GM18517 (cell line): Measurements from ENCODE around the gene FKBP9.
"Not testable (repeated sequence)": the region's sequence is repeated elsewhere in the genome, so short reads cannot be mapped to it uniquely, and the experiment has no call there.

ENCODE experiments used
- ATAC-seq: cut with Tn5 transposase; IDR thresholded peaks from one replicate; pipeline ENCODE4 v1.9.1; 2021; ENCODE audit warnings: mild to moderate bottlenecking, moderate library complexity; ENCODE audit not compliant: unreplicated experiment

FKBP9 gene

DNA sequence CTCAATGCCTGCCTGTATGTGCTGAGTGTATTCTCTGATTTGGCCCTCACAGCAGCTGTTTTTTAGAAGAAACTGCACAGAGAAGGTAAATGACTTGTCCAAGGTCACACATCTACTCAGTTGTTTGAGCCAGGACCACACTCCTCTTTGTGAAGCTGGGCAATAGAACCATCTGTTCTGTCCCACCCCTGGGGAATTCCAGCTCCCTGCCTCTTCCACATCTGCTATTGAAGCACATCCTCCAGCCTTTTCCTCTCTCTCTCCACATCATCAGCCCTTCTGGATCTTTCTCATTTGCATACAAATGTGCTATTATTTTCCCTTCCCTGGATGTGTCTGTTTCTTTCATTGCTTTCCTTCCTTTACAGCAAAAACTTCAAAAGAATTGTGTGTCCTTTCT, 45.9 kb downstream of the FKBP9 start:
- ATAC-seq: not testable (repeated sequence)

DNA sequence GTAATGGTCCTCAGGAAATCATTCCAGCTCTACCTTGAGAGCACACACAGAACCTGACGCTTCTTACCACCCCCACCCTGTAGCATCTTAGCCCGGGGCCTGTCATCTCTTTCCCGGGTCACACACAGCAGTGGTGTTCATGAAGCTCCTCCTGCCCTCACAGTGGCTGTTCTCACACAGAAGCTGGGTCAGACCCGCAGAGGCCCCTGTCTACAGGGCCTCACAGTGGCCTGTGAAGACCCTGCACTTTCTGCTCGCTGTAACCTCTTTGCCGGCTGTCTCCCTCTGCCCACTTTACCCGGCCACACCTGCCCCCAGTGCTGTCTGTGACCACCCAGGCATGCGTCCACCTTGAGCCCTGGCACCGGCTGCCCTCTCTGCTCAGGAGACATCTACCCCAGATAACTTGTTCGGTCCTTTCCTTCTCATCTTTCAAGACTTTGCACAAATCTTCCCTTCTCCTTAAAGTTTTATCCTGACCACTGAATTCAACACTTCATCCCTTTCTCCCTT, 46.9 kb downstream of the FKBP9 start:
- ATAC-seq: not testable (repeated sequence)

DNA sequence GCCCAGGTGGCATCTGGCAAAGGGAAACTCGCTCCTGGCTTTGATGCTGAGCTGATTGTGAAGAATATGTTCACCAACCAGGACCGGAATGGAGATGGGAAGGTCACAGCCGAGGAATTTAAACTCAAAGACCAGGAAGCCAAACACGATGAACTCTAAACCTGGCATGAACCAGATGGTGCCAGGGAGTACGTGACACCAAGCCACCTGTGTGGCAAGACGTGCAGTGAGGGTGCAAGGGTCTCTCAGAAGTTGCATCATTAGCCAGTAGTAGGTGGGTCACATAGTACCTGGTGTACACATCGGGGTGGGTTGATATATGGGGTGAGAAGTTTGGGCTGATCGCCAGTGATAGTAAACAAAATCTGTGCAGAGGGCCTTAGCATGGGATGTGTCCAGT, 48.0 kb downstream of the FKBP9 start:
- not testable (repeated sequence) for ATAC-seq

DNA sequence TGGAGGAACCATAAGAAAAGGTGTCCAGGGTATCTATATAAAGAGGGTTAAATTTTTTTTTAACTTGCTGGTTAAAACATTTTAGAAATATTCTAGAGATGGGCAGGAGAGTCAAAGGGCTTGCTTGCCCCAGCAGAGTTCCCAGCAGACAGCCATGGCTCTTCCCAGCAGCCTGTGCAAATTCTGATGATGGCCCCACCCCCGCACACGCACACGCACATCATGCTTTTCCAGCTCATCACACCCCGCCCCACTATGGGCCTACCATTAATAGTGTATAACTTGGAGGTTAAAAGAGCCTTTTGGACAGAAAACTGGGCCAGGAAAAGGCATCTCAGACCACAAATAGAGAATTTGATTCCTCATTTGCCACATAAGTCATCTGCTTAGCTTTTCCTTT, 48.5 kb downstream of the FKBP9 start:
- ATAC-seq: not testable (repeated sequence)

DNA sequence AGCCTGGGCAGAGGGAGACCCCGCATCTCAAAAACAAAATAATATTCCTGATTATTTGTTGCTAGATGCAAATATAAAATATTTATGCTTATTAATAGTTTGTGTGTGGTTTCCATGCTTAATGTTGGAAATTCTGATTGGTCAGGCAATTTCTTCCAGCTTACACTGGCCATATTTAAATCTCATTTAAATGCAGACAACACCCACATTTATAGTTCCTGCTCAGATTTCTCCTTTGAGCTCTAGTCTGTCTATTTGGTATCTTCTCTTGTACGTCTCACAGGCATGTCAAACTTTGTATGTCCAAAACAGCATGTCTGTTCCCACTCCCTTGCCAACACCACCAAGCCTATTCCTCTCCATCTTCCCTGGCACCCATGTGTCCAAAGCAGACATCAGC, 52.5 kb downstream of the FKBP9 start:
- ATAC-seq: no peak

DNA sequence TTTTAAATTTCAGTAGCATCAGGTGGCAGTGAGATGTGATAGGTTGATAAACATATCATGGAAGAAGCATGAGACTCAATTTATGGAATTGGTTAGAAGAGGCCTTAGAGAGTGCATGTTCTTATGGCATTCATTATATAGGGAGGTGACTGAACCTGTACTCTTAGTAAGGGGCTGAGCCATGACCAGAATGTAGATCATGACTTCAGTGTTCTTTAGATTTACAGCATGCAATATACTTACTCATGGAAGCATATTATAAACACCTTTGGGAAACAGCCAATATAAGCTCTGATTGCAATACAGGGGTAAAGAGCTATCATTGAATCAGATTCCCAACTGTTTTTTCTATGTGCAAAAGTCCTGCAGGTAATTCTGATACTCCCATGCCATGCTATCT, 55.1 kb downstream of the FKBP9 start:
- no peak for ATAC-seq

DNA sequence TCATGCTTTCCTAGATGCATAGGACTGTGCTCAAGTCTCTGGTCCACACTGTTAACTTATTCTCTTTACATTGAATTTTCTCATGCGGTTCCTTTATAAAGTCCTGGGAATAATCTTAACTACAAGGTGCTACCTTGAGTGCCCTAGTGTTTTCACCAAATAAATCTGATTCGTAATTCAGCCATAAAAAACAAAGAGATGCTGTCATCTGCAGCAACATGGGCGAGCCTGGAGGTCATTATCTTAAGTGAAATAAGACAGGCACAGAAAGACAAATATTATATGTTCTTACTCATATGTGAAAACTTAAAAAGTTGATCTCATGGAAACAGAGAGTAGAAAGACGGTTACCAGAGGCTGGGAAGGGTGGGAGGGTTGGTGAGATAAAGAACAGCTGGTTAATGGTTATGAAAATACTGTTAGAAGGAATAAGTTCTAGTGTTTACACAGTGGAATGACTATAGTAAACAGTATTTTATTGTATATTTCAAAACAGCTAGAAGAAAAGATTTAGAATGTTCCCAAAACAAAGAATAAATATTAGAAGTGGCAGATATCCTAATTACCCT, 67.0 kb downstream of the FKBP9 start:
- ATAC-seq: no peak

DNA sequence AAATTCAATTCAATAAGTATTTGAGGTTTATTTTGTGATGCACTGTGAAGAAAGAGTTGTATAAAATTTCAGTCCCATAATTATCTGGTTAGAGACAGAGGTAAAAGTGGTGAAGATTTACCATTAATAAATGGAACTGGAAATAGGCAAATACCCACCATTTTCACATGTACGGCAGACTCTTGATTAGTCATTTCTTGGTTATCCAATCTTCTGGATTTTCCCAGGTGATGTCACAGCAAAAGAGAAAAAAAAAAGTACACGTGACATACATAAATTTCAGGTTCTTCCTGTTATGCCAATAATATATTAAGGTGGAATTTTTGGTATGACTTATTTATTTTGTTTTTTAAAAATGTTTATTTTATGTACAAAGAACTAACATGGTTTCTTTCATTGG, 78.5 kb downstream of the FKBP9 start:
- no peak for ATAC-seq

DNA sequence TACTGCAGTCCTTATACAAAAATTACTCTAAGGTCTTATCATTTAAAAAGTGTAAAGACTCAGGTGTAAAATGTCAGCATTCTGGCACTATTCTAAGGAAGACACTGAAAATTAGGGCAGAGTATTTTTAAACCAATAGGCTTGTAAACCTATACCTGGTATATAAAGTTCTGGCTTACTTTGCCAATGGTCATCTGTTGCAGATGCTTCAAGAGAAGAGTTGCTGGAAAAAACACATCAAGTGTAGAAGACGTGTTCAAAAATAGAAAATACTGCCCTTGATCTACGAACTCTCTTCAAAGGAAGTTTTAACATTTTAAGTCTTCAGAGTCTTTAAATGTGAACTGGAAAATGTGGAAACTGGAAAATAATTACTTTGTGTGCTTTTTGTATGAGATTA, 81.4 kb downstream of the FKBP9 start:
- no peak for ATAC-seq

DNA sequence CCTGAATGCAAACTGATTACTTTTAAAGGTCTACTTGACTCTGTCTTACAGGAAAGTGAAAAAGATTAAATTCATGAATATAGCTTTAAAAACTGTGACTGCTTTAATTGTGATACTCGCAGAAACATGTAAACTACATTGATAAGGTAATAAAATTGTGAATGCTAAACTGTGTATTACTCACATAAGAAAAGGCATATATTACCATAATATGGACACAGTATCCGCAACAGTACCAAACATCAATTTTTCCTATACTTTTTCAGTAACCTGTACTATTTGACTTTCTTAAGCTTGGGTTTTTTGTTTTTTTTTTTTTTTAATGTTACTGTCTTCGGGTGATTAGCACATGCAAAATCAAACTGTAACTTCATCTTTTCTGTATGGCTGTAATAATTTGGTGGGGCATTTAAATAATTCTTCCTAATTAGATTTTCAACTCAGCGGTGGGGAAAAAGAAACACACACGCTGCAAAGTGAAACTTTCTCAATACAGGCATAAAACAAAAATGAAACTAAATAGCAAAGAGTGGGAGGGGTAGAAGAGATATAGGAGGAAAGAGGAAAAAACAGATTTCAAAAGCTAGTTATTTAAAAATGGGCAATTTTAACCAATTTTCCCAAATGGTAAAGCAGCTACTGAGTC, 82.1 kb downstream of the FKBP9 start:
- peak; percentile 44 for ATAC-seq

DNA sequence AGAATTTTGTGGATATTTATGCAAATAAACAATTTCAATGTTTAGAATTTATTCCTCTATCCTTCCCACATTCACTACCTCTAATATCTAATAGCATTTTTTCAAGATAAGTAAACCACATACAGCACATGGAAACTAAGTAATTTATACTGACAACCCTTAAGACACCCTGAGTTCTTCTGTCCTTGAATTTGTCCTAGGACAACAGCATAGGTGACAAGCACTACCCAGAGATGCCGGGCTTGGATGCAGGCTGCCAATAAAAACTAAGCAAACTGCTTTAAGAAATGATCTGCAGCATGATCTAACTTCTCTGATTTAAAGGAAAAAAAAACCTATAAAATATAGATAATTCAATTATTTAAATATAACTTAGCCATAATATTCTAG, 82.7 kb downstream of the FKBP9 start:
- no peak for ATAC-seq

DNA sequence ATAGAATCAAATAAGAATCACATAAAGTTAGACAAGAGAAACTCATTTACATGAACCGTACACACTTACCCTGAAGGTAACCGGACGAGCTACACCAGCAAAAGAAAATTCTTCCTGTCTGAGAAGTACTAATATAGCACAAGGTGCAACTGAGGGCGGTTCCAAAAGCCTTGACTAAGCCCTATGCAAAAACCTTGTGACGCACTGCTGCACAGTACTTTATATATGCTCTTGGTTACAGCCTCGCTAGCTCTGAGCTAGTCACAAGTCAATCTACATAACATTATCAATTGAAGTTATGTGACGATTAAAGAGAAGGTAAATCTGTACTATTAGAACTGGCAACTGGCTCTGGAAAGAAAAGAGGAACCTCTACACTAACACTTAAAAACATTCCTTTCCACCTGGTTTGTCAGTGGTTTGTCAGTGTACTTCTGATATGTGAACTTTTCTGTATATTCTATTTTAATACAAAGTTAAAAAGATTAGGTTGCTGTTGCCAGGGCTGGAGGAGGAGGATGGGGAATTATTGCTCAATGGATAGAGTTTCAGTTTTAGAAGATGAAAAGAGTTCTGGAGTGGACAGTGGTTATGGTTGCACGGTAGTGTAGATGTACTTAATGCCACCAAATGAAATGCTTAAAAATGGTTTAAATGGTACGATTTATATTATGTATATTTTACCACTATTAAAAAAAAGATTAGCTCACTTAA, 83.7 kb downstream of the FKBP9 start:
- peak; percentile 93 for ATAC-seq

DNA sequence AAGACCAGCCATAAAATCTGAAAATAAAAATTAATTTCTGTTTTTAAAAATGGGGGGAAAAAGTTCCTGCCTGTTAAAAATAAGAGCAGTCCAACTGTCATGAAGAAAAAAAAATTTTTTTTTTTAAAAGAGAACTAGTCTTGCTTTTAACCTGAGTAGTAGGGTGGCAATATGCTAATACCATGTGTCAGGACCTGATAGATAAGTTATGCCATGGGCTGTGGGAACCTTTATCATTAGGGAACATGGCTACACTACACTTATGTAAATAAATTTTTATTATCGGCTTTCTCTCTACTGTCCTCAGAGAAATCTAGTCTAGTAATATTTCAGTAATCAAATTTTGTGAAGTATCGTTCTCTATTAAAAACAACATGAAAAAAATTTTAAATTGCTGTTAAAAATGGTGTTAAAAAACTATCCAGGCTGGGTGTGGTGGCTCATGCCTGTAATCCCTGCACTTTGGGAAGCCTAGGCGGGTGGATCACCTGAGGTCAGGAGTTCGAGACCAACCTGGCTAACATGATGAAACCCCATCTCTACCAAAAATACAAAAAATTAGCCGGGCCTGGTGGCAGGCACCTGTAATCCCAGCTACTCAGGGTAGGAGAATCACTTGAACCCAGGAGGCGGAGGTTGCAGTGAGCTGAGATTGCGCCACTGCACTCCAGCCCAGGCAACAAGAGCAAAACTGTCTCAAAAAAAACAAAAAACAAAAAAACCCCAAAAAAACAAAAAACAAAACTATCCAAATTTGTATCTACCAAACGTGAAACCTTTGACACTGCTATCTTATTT, 84.6 kb downstream of the FKBP9 start:
- ATAC-seq: no peak

DNA sequence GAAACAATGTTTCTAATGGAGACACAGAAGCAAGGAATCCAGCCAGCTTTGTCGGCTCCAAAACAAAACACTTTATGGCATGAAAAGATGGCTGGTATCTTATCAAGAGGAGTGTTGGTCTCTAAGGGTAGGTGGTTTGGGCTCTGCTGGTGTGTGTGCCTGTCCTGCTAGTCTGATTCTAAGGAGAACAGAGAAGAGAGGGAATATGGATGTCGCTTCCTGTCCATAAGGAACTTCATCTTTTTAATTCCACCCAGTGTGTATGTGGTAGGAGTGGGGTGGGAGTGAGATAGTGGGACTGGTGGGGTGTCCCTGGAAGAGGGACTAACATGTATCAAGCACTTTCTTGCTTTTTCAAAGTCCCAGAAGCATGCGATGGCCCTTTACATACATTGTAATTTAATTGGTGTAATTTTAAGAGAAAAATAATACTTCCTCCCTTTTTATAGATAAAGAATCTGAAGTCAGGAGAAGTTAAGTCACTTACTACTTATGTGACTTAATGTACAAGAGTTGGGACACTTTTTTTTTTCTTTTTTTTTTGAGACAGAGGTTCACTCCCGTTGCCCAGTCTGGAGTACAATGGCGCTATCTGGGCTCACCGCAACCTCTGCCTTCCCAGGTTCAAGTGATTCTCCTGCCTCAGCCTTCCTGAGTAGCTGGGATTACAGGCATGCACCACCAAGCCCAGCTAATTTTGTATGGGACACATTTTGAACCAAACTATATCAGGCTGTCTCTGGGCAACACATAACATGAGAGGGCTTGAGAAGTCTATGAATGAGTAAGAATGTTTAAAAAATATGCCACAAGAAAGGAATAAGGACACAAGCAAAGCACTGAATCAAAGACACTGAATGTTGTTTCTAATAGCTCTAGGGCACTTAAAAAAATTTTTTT, 86.5 kb downstream of the FKBP9 start:
- no peak for ATAC-seq

DNA sequence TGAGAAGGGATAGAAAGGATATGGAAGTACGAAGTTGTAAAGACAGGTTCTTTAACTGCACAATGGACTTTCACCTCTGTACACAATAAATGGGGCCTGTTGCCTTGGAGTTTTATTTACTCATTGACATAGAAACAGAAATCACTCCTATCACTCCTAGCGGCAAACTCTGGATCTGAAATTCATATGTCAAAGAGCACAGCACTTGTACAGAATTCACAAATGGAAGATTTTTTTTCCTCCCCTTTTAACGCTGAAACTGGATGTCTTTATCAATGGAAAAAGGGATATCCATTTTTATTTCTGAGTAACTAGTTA, 87.1 kb downstream of the FKBP9 start:
- ATAC-seq: no peak

DNA sequence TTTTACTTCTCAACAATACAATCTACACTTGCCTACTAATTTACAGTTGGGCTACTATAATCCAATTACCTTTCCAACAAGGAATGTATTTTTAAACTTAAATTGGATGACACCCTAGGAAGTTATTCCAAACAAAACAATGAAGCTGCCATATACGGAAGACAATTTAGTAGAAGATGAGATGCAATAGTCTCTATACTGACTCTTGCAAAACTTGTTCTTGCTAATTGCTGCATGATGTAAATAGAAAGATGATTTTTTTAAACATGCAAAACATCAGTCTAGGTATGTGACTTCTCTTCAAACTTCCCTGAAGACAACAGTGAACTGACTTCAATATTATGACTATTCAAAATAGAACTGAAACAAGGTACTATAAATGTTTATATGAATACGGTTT, 87.7 kb downstream of the FKBP9 start:
- ATAC-seq: peak; percentile 40

DNA sequence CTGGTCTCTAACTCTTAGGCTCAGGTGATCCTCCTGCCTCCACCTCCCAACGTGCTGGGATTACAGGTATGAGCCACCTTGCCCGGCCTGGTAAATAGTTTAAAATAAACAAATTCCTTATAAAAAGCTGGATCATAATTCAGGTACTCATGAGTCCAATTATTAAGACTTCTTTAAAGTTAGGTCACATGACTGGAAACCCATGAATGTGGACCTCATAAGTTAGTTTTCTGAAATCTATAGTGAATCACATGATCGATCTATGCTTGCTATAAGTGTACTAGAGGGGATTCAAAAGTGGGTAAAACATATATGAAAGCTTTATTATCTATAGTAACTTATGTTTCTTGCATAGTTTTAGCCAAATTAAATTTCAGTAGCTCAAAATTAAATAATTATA, 91.0 kb downstream of the FKBP9 start:
- ATAC-seq: no peak

DNA sequence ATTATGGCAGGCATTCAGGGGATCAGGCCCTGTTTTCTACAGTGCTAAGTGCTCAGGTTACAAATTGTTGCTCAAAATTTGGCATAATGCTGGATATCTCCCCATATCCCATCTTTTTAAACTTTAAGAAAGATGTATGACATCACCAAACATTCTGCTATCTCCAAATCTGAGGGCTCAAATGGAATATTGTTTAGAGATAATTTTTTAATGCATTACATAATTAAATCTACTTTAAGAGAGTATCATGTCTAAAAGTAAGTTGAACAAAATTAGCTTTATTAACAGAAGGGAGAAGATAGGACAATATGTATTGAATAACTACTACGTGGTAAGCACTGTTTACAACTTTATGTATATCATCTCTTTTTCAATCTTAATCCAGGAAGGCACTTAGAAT, 91.5 kb downstream of the FKBP9 start:
- ATAC-seq: no peak

DNA sequence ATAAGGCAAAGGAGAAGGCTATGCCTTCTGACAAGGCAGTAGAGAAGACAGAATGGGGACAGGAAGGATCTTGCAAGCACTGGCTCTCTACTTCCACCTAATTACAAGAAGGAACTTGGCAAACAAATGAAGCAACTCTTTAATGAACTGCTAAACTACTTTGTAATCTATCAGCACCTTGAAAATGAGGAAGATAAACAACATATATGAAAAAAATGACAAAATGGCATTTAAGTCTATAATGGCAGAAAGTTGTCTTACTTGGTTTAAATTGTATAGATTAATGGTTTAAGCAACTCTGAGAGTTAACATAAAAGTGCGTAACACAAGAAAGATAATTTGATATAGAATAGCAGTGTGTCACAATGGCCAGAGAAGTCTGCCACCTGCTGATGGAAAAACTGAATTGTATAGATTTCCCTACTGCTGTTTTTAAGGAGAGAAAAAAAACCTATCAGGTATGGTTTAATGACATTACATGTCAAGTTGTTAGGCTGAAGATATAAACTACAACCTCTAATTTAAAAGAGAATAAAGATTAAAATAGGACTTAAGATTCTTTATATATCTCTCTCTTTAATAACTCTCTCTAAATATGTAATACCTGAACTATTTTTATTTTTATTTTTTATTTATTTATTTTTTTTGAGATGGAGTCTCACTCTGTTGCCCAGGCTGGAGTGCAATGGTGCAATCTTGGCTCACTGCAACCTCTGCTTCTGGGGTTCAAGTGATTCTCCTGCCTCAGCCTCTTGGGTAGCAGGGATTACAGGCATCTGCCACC, 93.5 kb downstream of the FKBP9 start:
- ATAC-seq: peak; percentile 62

DNA sequence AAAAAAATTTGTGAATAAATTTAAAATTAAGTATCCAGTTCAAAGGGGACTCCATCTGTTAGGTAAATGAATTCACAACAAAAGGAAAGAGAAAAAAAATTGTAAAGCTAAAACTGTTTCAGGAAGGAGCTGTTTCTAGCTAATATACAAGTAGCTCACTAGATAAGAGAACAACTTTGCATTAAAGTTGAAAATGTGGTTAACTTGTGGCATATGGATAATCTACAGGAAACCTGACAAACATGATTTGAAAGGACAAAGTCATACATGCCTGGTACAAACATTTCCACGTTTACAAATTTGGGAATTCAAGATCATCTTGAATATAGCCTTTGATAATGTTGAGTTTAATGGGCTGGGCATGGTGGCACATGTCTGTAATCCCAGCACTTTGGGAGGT, 96.5 kb downstream of the FKBP9 start:
- ATAC-seq: no peak
